Measurements from ENCODE around the gene GPC5. TPM values are rescaled to one million over a fixed set of nuclear protein-coding genes. Genes with fewer than 3 reads are reported as not detected.

The GPC5 gene
- total and polyA plus RNA-seq, 2 of the 13 experiments (the other 11 are each of a cell fraction or from before 2014, with no cell fraction given), result 0.02 to 0.07 TPM

DNA sequence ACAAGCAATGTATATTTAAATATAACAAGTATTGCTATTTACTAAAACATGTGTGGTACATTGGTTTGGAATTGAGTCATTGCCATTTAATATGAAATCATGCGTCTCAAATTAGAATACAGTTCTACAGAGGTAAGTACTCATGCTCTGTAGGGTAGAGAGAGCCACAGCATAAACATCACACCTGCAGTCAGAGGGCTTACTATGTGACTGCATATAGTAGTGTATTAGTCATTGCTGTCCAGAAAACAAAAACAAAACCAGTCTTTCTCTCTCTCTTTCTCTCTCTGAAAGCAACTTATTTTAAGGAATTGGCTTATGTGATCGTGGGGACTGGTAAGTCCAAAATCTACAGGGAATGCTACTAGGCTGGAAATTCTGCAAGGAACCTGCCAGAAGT is 370.3 kb downstream of the GPC5 start:
- Histone ChIP-seq H3K4me2 (ENCODE audit: low read depth, low read length) (no peak overlapping the region), H3K9me3 (ENCODE audit: low read length) (no peaks in the 10 kb centered on the region), H3K4me3 (replicated peaks in 1 of 3; ENCODE audit: insufficient read depth in 1 of 3, low read depth in 2 of 3, low read length in 3 of 3) (no peak overlapping the region), H3K36me3 (replicated peaks in 1 of 2; ENCODE audit: control insufficient read depth in 1 of 2, insufficient read depth in 2 of 2, low read length in 2 of 2) (no peaks in the 10 kb centered on the region), H3K27ac (ENCODE audit: extremely low read length, insufficient read depth, low read length) (no peak overlapping the region), H3K79me2 (ENCODE audit: insufficient read depth, low read length) (no peaks in the 10 kb centered on the region), H3K4me1 (ENCODE audit: insufficient read depth, low read length) (no peaks in the 10 kb centered on the region), H2AFZ (ENCODE audit: low read length) (no peak overlapping the region), H3K27me3 (ENCODE audit: control insufficient read depth in 1 of 2, insufficient read depth in 2 of 2, low read length in 2 of 2) (no peaks in the 10 kb centered on the region), H4K20me1 (ENCODE audit: insufficient read depth, low read length) (no peaks in the 10 kb centered on the region), H3K9ac (ENCODE audit: insufficient read depth, low read depth, low read length) (no peak overlapping the region)
- DNase-seq (ENCODE audit: low spot score) (no peak), ATAC-seq (no peak), FAIRE-seq (no peak)
- TF ChIP-seq HNF4A (CRISPR knock-in tag; IDR thresholded peaks at IDR 0.05) (no peak), ZBTB42 (CRISPR knock-in tag; IDR thresholded peaks at IDR 0.05) (no peak), ZNF20 (CRISPR knock-in tag; IDR thresholded peaks at IDR 0.05) (no peak), HOXA9 (CRISPR knock-in tag; IDR thresholded peaks at IDR 0.05; ENCODE audit: borderline replicate concordance) (no peak), LCORL (IDR thresholded peaks at IDR 0.05) (no peak), LCORL (CRISPR knock-in tag; IDR thresholded peaks at IDR 0.05) (no peak)
- in situ Hi-C loops (cut with HindIII; ENCODE audit: extremely low pct_ligation_motif_present, low pct_unique_long_range_greater_than_20kb), result no loop called here
- ChIA-PET POLR2A (no interaction called here), CTCF (ENCODE audit: low intra/inter-chr PET ratio, low total read pairs) (no interaction called here)
- BruUV-seq (replicated peaks), result no TSS peak
- WGBS (ENCODE audit: low lambda C conversion rate), result 16% methylated on average over 2 of the region's 2 CpGs
- intact Hi-C loops (cut with micrococcal nuclease; ENCODE audit: unreplicated experiment), result no loop called here

- no peak for ATAC-seq
- no peak overlapping the region for H3K27ac ChIP-seq (ENCODE audit: extremely low read length, insufficient read depth, low read length)
- no peak for DNase-seq (ENCODE audit: low spot score)
- BruUV-seq (replicated peaks), result no TSS peak
- ChIA-PET CTCF (ENCODE audit: low intra/inter-chr PET ratio, low total read pairs) (no interaction called here), POLR2A (no interaction called here)
- H3K9ac ChIP-seq (ENCODE audit: insufficient read depth, low read depth, low read length), result no peak overlapping the region
- intact Hi-C loops (cut with micrococcal nuclease; ENCODE audit: unreplicated experiment) (no loop called here), in situ Hi-C loops (cut with HindIII; ENCODE audit: extremely low pct_ligation_motif_present, low pct_unique_long_range_greater_than_20kb) (no loop called here)
- no peaks in the 10 kb centered on the region for H4K20me1 ChIP-seq (ENCODE audit: insufficient read depth, low read length)
- no peaks in the 10 kb centered on the region for H3K27me3 ChIP-seq (ENCODE audit: control insufficient read depth in 1 of 2, insufficient read depth in 2 of 2, low read length in 2 of 2)
- H2AFZ ChIP-seq (ENCODE audit: low read length), result no peak overlapping the region
- H3K4me1 ChIP-seq (ENCODE audit: insufficient read depth, low read length), result no peaks in the 10 kb centered on the region
- H3K9me3 ChIP-seq (ENCODE audit: low read length), result no peaks in the 10 kb centered on the region
- no peaks in the 10 kb centered on the region for H3K79me2 ChIP-seq (ENCODE audit: insufficient read depth, low read length)
- 0% methylated on average over 1 of the region's 1 CpG for WGBS (ENCODE audit: low lambda C conversion rate)
- FAIRE-seq, result no peak
- no peak overlapping the region for H3K4me3 ChIP-seq (replicated peaks in 1 of 3; ENCODE audit: insufficient read depth in 1 of 3, low read depth in 2 of 3, low read length in 3 of 3)
- no peak for TF ChIP-seq REXO4 (CRISPR knock-in tag; IDR thresholded peaks at IDR 0.05; ENCODE audit: borderline replicate concordance)
- TF ChIP-seq CEBPB (IDR thresholded peaks at IDR 0.05; ENCODE audit: borderline replicate concordance, low read depth, low read length), result peak; percentile 37; the same call in 1 of the 2 replicates
- H3K36me3 ChIP-seq (replicated peaks in 1 of 2; ENCODE audit: control insufficient read depth in 1 of 2, insufficient read depth in 2 of 2, low read length in 2 of 2), result no peaks in the 10 kb centered on the region
- no peak overlapping the region for H3K4me2 ChIP-seq (ENCODE audit: low read depth, low read length)
Observed at GRCh38 chr13:91771229-91771628, 372.8 kb downstream of the GPC5 start.

Measured in HepG2 (cell line).